ENCODE results near the gene TTBK1.

TTBK1 gene

GRCh38 chr6:43255408-43256054 is 12.2 kb downstream of the TTBK1 start:
- DNase-seq (ENCODE audit: low spot score) = no peak

GRCh38 chr6:43256670-43257366 is 13.5 kb downstream of the TTBK1 start:
- DNase-seq (ENCODE audit: low spot score) = no peak

GRCh38 chr6:43257367-43258145 is 14.3 kb downstream of the TTBK1 start:
- no peak for DNase-seq (ENCODE audit: low spot score)

- DNase-seq (ENCODE audit: low spot score) = no peak
Observed at GRCh38 chr6:43258180-43258579, 14.9 kb downstream of the TTBK1 start.

- DNase-seq (ENCODE audit: low spot score) = no peak
Observed at GRCh38 chr6:43258807-43259686, 15.8 kb downstream of the TTBK1 start.

- DNase-seq (ENCODE audit: low spot score) = no peak
Observed at GRCh38 chr6:43260791-43261190, 17.5 kb downstream of the TTBK1 start.

- DNase-seq (ENCODE audit: low spot score) = no peak
Observed at GRCh38 chr6:43261198-43261597, 17.9 kb downstream of the TTBK1 start.

GRCh38 chr6:43262000-43262779 is 18.9 kb downstream of the TTBK1 start:
- DNase-seq (ENCODE audit: low spot score) = no peak

- no peak for DNase-seq (ENCODE audit: low spot score)
Observed at GRCh38 chr6:43262780-43263313, 19.6 kb downstream of the TTBK1 start.

- DNase-seq (ENCODE audit: low spot score) = peak; percentile 88
Observed at GRCh38 chr6:43263314-43264178, 20.3 kb downstream of the TTBK1 start.

GRCh38 chr6:43264599-43265145 is 21.4 kb downstream of the TTBK1 start:
- no peak for DNase-seq (ENCODE audit: low spot score)

GRCh38 chr6:43265564-43265963 is 22.3 kb downstream of the TTBK1 start:
- DNase-seq (ENCODE audit: low spot score) = no peak

- no peak for DNase-seq (ENCODE audit: low spot score)
Observed at GRCh38 chr6:43267619-43268354, 24.5 kb downstream of the TTBK1 start.

- no peak for DNase-seq (ENCODE audit: low spot score)
Observed at GRCh38 chr6:43268355-43268700, 25.0 kb downstream of the TTBK1 start.

- no peak for DNase-seq (ENCODE audit: low spot score)
Observed at GRCh38 chr6:43268782-43269272, 25.5 kb downstream of the TTBK1 start.

GRCh38 chr6:43269273-43270007 is 26.2 kb downstream of the TTBK1 start:
- no peak for DNase-seq (ENCODE audit: low spot score)

- DNase-seq (ENCODE audit: low spot score) = no peak
Observed at GRCh38 chr6:43271103-43271815, 28.0 kb downstream of the TTBK1 start.

- no peak for DNase-seq (ENCODE audit: low spot score)
Observed at GRCh38 chr6:43271944-43272343, 28.7 kb downstream of the TTBK1 start.

Data from COLO829 (cell line).